GM12874 (cell line): ENCODE data around the gene TPBGL.

Experiments
- CTCF ChIP-seq: IDR thresholded peaks from 2 replicates; pipeline ENCODE4 v1.5.1; 2011; ENCODE audit warnings: low read depth, mild to moderate bottlenecking, control low read depth, low read length, moderate library complexity; ENCODE audit not compliant: insufficient read depth

The TPBGL gene

DNA sequence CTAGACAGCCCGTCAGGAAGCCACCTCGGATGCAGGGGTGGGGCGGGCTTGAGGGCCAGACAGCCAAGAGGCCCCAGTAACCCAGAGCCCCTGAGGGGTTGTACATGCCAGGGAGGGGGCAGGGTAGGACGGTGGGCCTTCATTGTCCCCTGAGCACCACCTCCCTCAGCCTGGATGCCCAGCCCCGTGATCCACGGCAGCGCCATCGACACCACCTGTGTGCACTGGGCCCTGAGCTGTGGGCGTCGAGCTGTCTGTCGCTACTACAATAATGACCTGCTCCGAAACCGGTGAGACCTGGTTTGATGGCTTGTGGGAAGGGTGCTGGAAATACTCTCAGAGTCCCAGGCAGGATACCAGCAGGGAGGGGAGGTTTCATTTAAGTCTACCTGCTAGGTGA is 37.4 kb upstream of the TPBGL start:
- no peak for TF ChIP-seq CTCF

- no peak for TF ChIP-seq CTCF
Observed at GRCh38 chr11:75203641-75204011, 36.9 kb upstream of the TPBGL start.

- no peak for TF ChIP-seq CTCF
Observed at GRCh38 chr11:75204012-75204674, 36.4 kb upstream of the TPBGL start.

DNA sequence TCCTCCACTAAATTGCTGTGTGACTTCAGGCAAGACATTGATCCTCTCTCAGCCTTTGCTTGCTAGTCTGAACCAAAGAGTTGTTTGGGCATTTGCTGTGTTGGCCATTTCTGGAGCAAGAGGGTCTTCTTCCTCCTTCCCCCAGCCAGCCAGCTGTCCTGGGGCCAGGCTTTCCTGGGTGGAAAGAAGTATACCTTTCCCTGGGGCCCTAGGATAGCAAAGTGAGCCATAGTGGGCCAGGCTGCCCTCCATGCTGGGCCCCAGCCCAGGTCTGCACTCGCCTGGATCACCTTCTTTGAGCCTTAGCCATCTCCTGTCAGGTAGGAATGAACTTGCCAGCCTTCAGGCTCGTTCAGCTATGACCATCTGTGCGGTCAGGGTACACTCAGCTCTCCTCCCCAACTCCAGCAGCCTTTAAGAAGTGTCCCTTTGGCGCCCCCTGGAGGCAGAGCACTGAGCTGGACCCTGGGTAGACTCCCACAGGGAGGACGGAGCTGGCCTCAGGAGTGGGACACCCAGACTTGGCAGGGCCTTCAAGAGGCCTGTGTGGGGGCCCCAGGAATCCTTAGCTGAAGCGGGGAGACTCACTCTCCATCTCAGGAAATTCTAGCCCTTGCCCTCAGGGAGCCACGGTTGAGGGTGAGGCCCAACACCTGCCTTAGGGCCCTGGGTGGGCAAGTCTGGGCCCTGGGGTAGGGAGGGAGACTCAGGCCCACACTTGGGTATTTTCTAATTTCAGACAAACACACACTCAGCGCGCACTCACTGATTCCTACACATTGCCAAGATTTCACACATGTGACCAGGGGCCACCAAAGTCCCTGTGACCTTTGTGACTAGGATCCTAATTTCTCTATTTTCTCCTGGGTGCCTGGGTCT is 35.6 kb upstream of the TPBGL start:
- peak; percentile 87 for TF ChIP-seq CTCF

GRCh38 chr11:75205564-75206020 is 35.0 kb upstream of the TPBGL start:
- no peak for TF ChIP-seq CTCF

GRCh38 chr11:75208446-75208845 is 32.1 kb upstream of the TPBGL start:
- TF ChIP-seq CTCF, result no peak

GRCh38 chr11:75212411-75212810 is 28.2 kb upstream of the TPBGL start:
- TF ChIP-seq CTCF, result no peak
